NCI-H1694 treated with DMSO at 0.1 percent for 48 hours (cell line): Measurements from ENCODE around the gene TNIK.
"Not testable (repeated sequence)": the region's sequence is repeated elsewhere in the genome, so short reads cannot be mapped to it uniquely, and the experiment has no call there.

ENCODE experiments used
- DNase-seq: peaks from one replicate; lab custom pipeline; 2025; lab: John Stamatoyannopoulos, UW

TNIK gene

DNA sequence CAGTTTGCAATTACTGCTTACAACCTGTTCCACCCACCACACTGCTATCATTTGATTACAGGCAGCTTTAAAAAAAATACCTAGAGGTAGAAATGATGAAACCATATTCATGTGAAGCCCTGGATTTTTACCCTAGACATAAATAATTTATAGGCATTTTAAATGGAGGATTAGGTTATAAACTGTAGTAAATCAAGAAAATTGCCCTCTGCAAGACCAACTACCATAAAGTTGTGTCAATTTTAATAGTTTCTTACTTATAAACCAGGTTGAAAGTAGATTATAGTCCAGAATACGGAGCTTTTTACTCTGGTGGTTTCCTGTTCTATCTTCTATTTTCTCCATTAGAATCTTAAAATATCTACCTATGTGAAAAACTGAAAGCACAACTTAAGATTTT, 13.9 kb downstream of the TNIK start:
- no peak for DNase-seq

DNA sequence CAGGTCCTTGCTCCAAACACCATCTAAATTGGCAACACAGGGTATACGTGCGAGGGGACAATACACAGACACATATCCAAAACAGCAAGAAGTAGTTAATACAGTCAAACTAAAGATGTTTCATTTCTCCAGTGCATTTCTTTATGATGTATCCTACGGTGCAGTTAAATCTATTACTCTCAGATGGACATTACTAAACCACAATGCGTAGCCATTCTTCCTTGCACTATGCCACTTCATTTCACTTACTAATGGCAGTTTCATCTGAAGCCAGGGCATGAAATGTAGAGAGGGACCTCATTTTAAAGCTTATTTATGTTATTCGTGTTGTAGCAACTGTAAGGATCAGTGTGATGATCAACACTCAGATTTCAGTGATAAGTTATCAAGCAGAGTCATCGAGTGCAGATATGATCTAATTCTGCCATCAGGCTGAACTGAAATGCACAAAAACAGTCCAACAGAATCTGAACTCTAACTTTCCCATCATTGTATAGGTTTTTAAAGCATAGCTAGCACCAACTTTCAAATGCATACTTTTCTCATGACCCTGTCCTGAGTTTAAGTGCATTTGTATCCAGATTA, 14.5 kb downstream of the TNIK start:
- no peak for DNase-seq

DNA sequence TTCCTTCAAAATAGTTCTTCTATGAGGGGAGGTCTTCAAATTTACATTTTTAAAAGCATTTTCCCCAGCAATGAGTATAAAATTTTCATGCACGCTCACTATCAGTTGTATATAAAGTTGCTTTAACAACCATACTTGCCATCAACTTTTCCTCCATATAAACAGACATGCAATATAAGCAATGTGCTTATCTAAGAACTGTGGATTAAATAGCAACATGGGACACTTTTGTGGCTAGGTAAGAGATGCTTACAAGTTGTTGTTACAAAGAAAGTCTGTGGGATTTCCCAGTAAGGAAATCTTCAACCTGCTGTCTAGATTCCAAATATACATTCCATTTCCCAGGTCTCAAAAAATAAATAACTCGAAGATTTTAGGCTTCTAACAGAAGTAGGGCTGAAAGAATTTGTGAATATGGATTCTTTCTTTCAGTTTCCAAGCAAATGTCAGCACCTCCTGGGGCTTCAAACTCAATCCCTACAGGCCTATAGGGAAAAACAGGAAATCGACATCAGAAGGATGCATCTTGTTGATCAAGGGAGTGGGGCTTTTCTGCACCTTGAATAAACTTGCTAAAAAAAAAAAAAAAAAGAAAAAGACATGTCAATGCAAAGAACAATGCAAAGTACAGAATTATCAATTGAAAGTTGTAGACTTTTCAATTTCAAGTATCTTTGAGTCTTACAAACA, 16.1 kb downstream of the TNIK start:
- DNase-seq: no peak

DNA sequence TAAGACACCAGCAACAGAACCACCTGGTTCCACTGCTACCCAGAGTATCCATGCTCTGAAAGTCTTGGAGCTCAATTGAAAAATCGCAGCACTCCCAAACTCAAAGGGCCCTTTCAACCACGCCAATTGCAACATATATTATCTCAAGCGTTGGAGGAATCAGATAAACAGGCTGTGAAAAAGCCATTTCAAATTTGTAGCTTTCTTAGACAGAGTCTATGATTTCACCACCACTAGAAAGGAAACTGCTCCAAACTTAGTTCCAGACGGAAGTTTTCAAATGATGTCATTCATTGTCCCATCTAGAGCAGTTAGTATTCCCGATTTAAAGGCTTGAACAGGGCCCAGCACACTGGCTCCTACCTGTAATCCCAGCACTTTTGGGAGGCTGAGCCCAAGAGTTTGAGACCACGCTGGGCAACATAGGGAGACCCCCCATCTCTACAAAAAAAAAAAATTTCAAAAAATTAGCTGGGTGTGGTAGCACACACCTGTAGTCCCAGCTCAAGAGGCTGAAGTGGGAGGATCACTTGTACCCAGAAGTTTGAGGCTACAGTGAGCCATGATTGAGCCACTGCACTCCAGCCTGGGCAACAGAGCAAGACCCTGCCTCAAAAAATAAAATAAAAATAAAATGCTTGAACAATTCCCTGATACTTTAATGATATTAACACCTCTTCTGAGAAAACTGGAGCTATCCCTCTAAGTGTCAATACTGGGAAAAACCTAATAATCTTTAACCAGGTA, 16.8 kb downstream of the TNIK start:
- no peak for DNase-seq

DNA sequence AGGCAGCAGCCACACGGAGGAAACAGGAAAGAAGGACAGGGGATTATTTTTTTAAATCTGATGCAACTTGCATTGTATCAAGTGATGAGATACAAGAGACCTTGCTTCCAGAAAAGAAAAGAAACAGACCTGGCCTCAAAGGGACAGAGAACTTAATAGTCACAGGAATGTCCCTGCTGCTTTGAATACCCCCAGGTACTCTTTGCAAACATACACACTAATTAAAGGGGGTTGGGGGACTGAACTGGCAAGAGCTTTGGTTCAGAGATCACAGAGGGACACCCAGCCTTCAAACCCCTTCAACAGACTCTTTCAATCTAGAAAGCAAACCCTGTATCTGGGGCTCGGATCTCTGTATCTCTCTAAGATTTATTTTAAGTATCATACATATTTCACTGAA, 18.0 kb downstream of the TNIK start:
- no peak for DNase-seq

DNA sequence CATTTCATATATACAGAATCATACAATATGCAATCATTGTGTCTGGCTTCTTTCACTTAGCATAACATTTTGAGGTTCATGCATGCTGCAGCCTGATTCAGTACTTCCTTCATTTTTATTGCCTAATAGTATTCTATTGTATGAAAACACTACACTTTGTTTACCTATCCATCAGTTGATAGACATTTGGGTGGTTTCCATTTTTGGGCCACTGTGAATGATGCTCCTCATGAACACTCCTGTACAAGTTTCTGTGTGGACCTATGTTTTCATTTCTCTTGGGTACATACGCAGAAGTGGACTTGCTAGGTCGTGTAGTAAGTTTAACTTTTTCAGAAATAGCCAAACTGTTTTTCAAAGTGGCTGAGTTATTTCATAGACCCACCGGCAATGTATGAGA, 18.8 kb downstream of the TNIK start:
- DNase-seq: no peak

DNA sequence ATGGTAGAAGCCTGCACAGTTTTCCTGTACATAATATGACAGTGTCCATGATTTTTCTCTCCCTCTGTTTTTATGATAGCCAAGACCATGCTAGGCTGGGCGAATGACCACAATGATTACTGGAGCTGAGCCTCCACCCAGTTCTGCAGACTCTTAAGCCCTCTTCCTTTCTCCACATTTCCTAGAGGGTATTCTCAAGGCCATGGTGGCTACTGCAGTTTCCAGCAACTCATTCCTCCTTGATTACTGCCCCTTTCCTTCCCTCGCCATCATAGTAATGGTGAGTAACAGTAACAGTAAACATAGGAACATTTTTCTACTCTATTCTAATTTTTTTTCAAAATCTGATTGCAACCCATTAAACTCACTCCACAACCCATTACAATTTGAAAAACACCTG, 20.2 kb downstream of the TNIK start:
- DNase-seq: no peak

DNA sequence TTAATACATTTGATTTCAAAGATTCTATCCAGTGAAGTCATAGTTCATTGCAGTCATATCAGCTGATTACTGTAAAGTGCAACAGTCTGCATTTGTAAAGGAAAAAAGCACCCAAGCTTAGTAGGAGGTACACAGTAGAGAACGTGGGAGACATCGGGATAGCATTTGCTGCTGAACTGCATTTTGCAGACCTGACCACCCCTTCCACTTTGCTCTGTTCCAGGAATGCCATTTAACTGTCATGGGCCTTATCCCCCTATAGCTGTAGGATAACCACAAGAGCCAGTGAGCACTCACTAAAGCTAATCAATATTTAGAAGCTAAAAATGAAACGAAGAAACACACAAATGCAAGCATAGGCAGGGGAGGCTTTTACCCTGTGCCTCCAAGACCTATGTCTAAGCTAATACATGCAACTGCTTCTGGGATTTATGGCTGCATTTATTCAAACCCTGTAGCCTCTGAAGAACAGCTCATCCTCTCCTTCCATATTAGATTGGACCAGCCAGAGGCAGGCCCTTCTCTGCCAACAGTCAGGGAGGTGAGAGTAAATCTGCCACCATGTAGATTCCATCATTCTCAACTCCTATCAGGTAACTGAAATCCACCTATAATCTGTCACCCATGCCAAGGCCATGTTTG, 23.0 kb downstream of the TNIK start:
- no peak for DNase-seq

DNA sequence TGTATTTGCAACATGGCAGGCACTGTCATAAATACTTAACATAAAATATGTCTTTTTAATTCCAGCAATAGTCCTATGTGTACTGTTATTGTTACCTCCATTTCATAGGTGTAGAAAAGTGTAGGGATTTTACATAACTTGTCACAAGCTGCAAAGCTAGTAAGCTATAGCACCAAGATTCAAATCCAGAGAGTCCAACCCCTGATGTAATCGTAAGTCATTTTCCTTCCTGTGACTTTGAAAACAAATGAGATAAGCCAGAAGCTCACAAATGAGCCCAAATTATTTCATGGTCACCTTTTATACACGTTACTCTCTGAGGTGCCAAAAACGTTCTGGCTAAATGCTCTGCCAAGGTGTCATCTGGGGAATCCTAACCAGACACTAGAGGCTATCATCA, 23.8 kb downstream of the TNIK start:
- DNase-seq: no peak

DNA sequence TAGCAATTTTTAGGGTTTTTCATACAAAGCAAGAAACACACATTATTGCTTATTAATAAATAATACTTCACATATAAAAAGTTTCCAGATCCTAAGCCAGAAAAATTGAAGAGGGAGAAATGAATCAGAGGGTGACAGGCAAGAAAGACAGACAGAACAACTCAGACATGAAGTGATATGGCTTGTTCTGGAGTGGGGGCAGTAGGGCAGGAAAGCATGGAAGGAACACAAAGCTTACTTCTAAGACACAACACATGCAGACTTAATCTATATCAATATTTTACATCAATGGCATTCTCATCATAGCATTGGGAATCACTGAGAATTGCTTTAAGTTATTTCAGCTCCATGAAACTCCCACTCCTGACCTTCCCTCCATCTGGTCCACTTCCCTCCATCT, 24.4 kb downstream of the TNIK start:
- DNase-seq: no peak

DNA sequence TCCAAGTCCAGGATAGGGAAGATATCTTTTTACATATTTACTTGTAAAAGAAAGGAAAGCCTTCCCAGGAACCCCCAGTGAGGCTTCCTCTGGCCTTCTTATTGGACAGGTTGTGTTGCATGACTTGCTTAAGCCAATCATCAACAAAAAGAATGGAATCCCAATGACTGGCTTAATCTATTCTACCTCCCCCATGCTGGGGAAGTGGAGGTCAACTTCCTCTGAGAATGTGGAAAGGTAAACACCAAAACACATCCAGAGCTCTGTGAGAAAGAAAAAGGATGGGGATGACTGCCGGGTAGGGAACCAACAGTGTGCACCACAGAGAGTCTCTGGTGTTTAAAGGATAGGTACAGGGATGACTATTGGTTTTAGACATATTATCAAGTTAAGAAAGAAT, 25.1 kb downstream of the TNIK start:
- no peak for DNase-seq

DNA sequence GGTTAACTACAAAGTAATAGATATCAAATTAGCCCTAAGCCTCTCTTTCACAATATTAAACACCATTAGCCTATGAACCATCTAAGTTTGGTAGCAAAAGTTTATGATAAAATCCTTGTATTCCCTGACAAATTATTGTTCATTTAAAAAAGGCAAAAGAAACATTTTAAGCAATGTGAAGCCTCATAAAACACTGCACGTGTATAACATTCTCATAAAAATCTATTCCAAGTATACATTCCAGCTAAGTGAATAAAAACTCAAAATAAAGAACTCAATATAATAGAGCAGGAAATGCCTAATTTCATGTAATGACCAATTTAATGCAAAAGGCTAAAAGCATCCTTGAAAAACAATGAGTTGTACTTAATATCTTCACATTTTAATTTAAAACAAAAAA, 27.7 kb downstream of the TNIK start:
- no peak for DNase-seq

DNA sequence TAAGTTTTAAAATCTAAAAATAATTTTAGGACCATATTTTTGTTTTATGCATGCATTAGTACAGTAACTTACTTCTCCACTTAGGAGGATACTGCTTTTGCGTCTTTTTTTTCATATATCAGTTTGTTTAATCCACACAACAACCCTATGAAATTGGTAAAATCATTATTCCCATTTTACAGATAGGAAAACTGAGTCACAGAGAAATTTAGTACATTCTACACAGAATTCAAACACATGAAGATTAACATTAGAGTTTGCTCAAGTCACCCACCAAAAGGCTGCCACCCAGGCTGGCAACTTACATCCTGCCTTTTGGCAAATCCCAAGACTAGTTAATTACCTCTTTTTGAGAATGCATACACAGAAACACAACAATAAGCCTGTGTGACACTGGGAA, 28.7 kb downstream of the TNIK start:
- no peak for DNase-seq

DNA sequence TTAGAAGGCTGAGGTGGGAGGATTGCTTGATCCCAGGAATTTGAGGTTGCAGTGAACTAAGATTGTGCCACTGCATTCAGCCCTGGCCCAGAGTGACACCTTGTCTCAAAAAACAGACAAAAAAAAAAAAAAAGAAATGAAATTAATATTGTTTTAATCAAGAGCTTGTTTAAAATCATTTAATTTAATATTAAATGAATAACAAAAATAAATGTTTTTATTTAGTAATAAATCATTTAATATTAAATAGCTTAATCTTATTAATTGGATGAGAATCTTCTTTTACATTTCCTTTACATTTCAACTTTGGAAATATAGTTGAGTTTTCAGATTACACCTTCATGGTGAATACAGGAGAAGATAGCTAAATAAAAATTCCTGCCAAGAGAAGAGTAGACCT, 29.7 kb downstream of the TNIK start:
- no peak for DNase-seq

DNA sequence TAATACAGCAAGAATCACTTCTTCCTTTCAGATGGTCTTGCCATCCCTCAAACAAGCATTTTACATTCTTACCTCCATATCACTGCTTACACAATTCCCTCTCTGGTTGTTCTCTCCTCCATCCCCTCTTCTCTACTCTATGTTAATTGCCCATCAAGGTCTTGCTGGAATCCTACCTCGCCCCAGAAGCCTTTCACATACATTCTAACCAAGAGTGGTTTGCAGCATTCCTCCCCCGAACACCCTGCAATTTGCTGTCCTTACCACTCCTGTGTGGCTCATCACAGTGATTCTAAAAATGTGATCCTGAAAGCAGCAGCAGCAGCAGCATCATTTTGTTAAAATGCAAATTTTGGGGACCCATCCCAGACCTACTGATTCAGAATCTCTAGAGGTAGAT, 30.6 kb downstream of the TNIK start:
- DNase-seq: no peak

DNA sequence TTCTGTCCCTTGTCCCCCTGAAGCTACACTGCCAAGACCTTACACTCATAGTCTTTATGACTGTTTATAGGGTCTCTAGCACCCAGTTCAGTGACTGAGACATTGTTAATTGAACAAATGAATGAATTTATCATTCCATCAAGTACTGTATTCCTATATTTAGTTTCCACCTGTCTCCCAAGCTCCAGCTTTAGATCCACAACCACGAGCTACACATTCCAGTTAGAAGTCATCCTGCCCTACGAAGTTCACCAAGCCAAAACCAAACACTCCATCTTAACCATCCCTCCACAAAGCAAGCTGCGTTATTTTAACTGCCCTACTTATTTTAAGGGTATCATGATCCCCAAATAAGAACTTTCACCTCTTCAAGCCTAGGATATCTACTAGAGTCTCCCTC, 31.3 kb downstream of the TNIK start:
- no peak for DNase-seq

DNA sequence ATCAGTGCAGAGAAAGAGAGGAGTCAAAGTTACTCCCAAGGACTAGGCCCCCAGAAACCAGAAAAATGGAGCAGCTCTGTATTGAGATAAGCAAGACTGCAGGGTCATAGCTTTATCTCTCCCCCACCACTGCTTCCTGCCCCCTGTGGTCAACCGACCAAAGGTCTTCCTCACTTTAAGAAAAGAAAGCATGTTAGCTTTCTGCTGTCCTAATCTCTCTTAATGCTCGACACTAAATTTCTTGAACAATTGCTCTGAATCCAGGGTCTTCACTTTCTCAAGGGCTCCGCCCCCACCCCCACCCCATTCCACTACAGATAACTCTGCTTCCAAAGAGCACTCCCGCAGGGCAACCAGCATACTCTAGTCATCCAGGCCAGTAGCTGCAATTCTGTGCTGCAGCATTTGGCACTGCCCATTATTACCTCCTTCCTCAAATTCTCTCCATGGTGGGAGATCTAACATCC, 31.9 kb downstream of the TNIK start:
- no peak for DNase-seq

DNA sequence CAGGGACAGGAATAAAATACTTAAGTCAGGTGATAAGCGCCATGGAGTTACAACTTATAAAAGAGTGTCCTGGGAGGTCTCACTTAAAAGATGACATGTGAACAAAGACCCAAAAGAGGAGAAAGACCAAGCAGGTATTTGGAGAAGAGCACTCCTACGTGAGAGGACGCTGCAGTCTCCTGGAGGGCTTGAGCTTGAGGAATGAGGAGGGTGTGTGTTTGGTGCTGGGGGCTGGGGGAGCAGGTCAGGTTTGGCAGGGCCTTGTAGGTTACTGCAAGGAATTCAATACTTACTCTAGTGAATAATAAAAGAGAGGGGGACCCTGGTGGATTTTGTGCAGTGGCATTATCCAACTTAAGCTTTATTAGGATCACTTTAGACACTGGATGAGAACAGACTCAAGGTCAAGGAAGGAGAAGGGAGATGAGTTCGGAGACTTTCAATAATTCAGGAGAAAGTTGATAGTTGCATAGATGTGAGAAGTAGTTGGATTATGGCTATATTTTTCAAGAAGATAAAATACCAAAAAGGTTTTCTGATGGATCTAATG, 32.4 kb downstream of the TNIK start:
- DNase-seq: no peak

DNA sequence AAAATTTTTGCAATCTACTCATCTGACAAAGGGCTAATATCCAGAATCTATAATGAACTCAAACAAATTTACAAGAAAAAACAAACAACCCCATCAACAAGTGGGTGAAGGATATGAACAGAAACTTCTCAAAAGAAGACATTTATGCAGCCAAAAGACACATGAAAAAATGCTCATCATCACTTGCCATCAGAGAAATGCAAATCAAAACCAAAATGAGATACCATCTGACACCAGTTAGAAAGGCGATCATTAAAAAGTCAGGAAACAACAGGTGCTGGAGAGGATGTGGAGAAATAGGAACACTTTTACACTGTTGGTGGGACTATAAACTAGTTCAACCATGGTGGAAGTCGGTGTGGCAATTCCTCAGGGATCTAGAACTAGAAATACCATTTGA, 36.1 kb downstream of the TNIK start:
- not testable (repeated sequence) for DNase-seq

DNA sequence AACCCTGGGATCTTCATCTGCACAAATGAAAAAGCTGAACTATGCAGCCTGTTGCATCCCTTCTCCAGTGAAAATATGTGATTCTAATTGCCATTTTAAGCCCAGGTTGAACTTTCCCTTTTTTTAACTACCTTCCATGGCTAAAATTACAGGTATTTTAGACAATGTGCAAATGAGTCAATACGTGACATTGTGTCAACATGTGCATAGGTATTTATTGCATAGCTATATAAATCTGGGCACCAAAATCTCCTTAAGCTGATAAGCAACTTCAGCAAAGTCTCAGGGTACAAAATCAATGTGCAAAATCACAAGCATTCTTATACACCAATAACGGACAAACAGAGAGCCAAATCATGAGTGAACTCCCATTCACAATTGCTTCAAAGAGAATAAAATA, 37.4 kb downstream of the TNIK start:
- not testable (repeated sequence) for DNase-seq

DNA sequence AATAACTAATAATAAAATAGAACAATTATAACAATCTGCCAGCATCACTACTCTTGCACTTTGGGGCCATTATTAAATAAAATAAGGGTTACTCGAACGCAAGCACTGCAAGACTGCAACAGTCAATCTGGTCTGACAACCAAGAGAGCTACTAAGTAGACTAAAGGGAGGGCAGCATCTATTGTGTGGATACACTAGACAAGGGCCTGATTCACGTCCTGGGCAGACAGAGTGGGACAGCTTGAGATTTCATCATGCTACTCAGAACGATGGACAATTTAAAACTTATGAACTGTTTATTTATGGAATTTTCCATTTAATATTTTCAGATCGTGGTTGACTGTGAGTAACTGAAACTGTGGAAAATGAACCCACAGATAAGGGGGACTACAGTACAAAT, 39.5 kb downstream of the TNIK start:
- no peak for DNase-seq

DNA sequence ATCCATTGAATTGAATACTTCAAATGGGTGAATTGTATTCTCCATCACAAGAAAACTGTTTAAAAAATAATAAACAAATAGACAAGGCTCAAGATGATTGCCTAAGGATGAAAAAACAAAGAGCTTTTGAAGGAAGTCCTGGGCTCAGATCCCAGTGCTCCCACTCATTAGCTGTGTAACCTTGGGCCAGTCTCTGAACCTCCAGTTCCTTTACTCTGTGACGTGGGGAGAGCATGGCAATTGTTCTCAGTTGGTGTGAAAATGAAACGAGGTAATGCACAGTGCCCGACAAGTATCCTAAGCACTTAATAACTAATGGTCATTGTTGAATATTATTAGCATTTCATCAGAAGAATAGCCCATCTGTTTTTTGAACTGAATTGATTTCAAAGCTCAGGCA, 40.7 kb downstream of the TNIK start:
- no peak for DNase-seq

DNA sequence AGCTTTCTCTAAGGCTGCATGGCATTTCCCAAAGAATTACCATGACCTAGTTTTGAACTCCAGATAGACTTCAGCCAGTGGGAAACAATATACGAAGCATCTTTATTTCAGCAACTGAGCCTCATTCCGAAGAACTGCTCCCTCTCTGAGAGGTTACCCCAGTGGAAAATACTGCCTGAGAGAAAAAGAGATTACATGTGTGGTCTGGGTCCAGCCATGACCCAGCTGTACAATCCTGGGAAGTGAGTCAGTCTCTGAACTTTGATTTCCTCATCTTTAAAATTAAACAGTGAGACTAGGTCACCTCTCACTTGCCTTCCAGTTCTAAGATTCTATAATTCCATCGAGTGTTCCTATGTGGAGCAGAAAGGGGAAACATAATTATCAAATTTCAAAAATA, 42.4 kb downstream of the TNIK start:
- DNase-seq: no peak
